WTC11 (cell line): ENCODE measurements around the gene EFNA5. TPM values are rescaled to one million over a fixed set of nuclear protein-coding genes. Genes with fewer than 3 reads are reported as not detected.

ENCODE experiments used
- ATAC-seq: fragments of 200-7000 bp; cut with Tn5 transposase; 2 replicates; pipeline ENCODE4 v1.10.0; 2021; ENCODE audit warnings: mild to moderate bottlenecking, moderate library complexity
- CTCF ChIA-PET: fragments of 300-600 bp; sonication (Branson Sonifier 250); formaldehyde crosslinking; loops from one replicate; lab custom pipeline; 2021; ENCODE audit warnings: antibody characterized with exemption; lab: Charles Lee
- POLR2A ChIA-PET: fragments of 350-600 bp; sonication (Branson Sonifier 250); formaldehyde crosslinking; loops from one replicate; lab custom pipeline; 2021; ENCODE audit warnings: antibody characterized with exemption; lab: Charles Lee
- DNase-seq: peaks from one replicate; pipeline ENCODE4 v3.0.0; 2021; ENCODE audit warnings: low spot score
- H3K27ac Mint-ChIP-seq: 2 replicates; pipeline ENCODE4 v1.8.0; 2021; ENCODE audit warnings: mixed read lengths
- H3K27me3 Mint-ChIP-seq: 2 replicates; pipeline ENCODE4 v1.8.0; 2021; ENCODE audit warnings: low read depth, mild to moderate bottlenecking, moderate library complexity, mixed read lengths
- H3K36me3 Mint-ChIP-seq: 2 replicates; pipeline ENCODE4 v1.8.0; 2021; ENCODE audit warnings: mixed read lengths
- H3K4me1 Mint-ChIP-seq: 2 replicates; pipeline ENCODE4 v1.8.0; 2022; ENCODE audit warnings: mixed read lengths
- H3K4me3 Mint-ChIP-seq: 2 replicates; pipeline ENCODE4 v1.8.0; 2021; ENCODE audit warnings: mild to moderate bottlenecking, moderate library complexity, mixed read lengths
- H3K9me3 Mint-ChIP-seq: 2 replicates; pipeline ENCODE4 v1.8.0; 2021; ENCODE audit warnings: mixed read lengths
- ATF1 ChIP-seq: sonication (generic); formaldehyde crosslinking; IDR thresholded peaks from 2 replicates; pipeline ENCODE4 v1.8.1; 2023; ENCODE audit warnings: mild to moderate bottlenecking, moderate library complexity, missing genetic modification reagents
- CREB1 ChIP-seq: sonication (generic); formaldehyde crosslinking; IDR thresholded peaks from 2 replicates; pipeline ENCODE4 v1.8.0; 2023; ENCODE audit warnings: mild to moderate bottlenecking, missing genetic modification reagents
- ETV6 ChIP-seq: sonication (generic); formaldehyde crosslinking; IDR thresholded peaks from 2 replicates; pipeline ENCODE4 v1.8.1; 2022; ENCODE audit warnings: mild to moderate bottlenecking, missing genetic modification reagents
- FOXK1 ChIP-seq: sonication (generic); formaldehyde crosslinking; IDR thresholded peaks from 2 replicates; pipeline ENCODE4 v1.8.0; 2022; ENCODE audit warnings: mild to moderate bottlenecking, moderate library complexity, missing genetic modification reagents
- GRHL2 ChIP-seq: fragments of 250-450 bp; sonication (Bioruptor Pico); IDR thresholded peaks from 2 replicates; pipeline ENCODE4 v1.8.0; 2022; ENCODE audit warnings: mild to moderate bottlenecking, moderate library complexity; ENCODE audit not compliant: insufficient replicate concordance, severe bottlenecking
- JUN ChIP-seq: sonication (generic); formaldehyde crosslinking; IDR thresholded peaks from 2 replicates; pipeline ENCODE4 v1.8.0; 2023; ENCODE audit warnings: mild to moderate bottlenecking, missing genetic modification reagents
- MXD4 ChIP-seq: fragments of 250-450 bp; sonication (Bioruptor Pico); IDR thresholded peaks from 2 replicates; pipeline ENCODE4 v1.8.0; 2021; ENCODE audit warnings: mild to moderate bottlenecking, moderate library complexity, borderline replicate concordance
- MYBL2 ChIP-seq: sonication (generic); formaldehyde crosslinking; IDR thresholded peaks from 2 replicates; pipeline ENCODE4 v1.8.1; 2023; ENCODE audit warnings: mild to moderate bottlenecking, moderate library complexity, missing genetic modification reagents
- NR1H2 ChIP-seq: sonication (generic); formaldehyde crosslinking; IDR thresholded peaks from 2 replicates; pipeline ENCODE4 v1.9.0; 2021; ENCODE audit warnings: mild to moderate bottlenecking, moderate library complexity, missing genetic modification reagents
- RELA ChIP-seq: sonication (generic); formaldehyde crosslinking; IDR thresholded peaks from 2 replicates; pipeline ENCODE4 v1.8.1; 2022; ENCODE audit warnings: missing genetic modification reagents, mild to moderate bottlenecking, borderline replicate concordance
- TEAD4 ChIP-seq: sonication (generic); formaldehyde crosslinking; IDR thresholded peaks from 2 replicates; pipeline ENCODE4 v1.8.0; 2022; ENCODE audit warnings: mild to moderate bottlenecking, missing genetic modification reagents
- ZNF263 ChIP-seq: sonication (generic); formaldehyde crosslinking; IDR thresholded peaks from 2 replicates; pipeline ENCODE4 v1.8.1; 2022; ENCODE audit warnings: low read depth, mild to moderate bottlenecking, moderate library complexity, missing genetic modification reagents
- ZNF317 ChIP-seq: sonication (generic); formaldehyde crosslinking; IDR thresholded peaks from 2 replicates; pipeline ENCODE4 v1.8.1; 2023; ENCODE audit warnings: low read depth, mild to moderate bottlenecking, moderate library complexity, missing genetic modification reagents, borderline replicate concordance
- total RNA-seq: library from RNA; stranded (reverse); gene quantifications from 3 replicates; pipeline ENCODE4 v1.2.3, GENCODE V29; 2021
- TF ChIP-seq, protein P1 (sequence below): sonication (generic); formaldehyde crosslinking; conservative IDR thresholded peaks from 2 replicates; pipeline ENCODE4 v1.8.1; 2023; ENCODE audit warnings: mild to moderate bottlenecking, low read depth, missing genetic modification reagents, moderate library complexity
- TF ChIP-seq, protein P2 (sequence below): sonication (generic); formaldehyde crosslinking; IDR thresholded peaks from 2 replicates; pipeline ENCODE4 v1.8.1; 2022; ENCODE audit warnings: missing genetic modification reagents, borderline replicate concordance
- TF ChIP-seq, protein P3 (sequence below): sonication (generic); formaldehyde crosslinking; IDR thresholded peaks from 2 replicates; pipeline ENCODE4 v1.8.0; 2023; ENCODE audit warnings: missing genetic modification reagents

Gene EFNA5
- total RNA-seq, 1 experiment from 2014 or later, result 17.4 TPM

DNA sequence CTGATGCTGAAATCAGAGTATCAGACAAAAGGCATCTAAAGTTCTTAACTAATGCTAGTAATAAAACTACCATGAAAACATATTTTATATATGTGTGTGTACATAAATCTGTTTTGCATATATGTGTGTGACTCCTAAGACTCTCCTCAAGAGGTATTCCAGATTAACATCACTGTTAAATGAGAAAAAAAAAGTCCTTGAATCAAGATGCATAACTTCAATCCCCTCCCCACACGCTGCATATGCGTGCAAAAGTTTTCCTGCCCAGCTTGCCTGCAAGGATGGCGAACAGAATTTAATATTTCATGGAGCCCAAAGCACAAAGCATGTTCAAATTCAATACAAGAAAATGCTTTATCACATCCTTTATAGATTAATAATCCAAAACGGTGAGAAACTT, 34.7 kb downstream of the EFNA5 start:
- Mint-ChIP-seq H3K4me1 (peaks cover 56% of the 10 kb centered on the region), H3K27me3 (no peaks in the 10 kb centered on the region), H3K27ac (no peak overlapping the region), H3K9me3 (no peaks in the 10 kb centered on the region), H3K36me3 (no peaks in the 10 kb centered on the region), H3K4me3 (no peak overlapping the region)
- ChIA-PET CTCF (no interaction called here), POLR2A (no interaction called here)
- TF ChIP-seq TEAD4 (CRISPR knock-in tag), result no peak
- TF ChIP-seq, protein P1, sequence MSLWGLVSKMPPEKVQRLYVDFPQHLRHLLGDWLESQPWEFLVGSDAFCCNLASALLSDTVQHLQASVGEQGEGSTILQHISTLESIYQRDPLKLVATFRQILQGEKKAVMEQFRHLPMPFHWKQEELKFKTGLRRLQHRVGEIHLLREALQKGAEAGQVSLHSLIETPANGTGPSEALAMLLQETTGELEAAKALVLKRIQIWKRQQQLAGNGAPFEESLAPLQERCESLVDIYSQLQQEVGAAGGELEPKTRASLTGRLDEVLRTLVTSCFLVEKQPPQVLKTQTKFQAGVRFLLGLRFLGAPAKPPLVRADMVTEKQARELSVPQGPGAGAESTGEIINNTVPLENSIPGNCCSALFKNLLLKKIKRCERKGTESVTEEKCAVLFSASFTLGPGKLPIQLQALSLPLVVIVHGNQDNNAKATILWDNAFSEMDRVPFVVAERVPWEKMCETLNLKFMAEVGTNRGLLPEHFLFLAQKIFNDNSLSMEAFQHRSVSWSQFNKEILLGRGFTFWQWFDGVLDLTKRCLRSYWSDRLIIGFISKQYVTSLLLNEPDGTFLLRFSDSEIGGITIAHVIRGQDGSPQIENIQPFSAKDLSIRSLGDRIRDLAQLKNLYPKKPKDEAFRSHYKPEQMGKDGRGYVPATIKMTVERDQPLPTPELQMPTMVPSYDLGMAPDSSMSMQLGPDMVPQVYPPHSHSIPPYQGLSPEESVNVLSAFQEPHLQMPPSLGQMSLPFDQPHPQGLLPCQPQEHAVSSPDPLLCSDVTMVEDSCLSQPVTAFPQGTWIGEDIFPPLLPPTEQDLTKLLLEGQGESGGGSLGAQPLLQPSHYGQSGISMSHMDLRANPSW (CRISPR knock-in tag), result no peak
- no peak for TF ChIP-seq NR1H2
- TF ChIP-seq ZNF263 (CRISPR knock-in tag), result no peak
- TF ChIP-seq, protein P2, sequence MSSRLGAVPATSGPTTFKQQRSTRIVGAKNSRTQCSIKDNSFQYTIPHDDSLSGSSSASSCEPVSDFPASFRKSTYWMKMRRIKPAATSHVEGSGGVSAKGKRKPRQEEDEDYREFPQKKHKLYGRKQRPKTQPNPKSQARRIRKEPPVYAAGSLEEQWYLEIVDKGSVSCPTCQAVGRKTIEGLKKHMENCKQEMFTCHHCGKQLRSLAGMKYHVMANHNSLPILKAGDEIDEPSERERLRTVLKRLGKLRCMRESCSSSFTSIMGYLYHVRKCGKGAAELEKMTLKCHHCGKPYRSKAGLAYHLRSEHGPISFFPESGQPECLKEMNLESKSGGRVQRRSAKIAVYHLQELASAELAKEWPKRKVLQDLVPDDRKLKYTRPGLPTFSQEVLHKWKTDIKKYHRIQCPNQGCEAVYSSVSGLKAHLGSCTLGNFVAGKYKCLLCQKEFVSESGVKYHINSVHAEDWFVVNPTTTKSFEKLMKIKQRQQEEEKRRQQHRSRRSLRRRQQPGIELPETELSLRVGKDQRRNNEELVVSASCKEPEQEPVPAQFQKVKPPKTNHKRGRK (CRISPR knock-in tag), result no peak
- TF ChIP-seq JUN (CRISPR knock-in tag), result no peak
- no peak for TF ChIP-seq GRHL2 (CRISPR knock-in tag)
- DNase-seq, result no peak
- ATAC-seq, result no peak

DNA sequence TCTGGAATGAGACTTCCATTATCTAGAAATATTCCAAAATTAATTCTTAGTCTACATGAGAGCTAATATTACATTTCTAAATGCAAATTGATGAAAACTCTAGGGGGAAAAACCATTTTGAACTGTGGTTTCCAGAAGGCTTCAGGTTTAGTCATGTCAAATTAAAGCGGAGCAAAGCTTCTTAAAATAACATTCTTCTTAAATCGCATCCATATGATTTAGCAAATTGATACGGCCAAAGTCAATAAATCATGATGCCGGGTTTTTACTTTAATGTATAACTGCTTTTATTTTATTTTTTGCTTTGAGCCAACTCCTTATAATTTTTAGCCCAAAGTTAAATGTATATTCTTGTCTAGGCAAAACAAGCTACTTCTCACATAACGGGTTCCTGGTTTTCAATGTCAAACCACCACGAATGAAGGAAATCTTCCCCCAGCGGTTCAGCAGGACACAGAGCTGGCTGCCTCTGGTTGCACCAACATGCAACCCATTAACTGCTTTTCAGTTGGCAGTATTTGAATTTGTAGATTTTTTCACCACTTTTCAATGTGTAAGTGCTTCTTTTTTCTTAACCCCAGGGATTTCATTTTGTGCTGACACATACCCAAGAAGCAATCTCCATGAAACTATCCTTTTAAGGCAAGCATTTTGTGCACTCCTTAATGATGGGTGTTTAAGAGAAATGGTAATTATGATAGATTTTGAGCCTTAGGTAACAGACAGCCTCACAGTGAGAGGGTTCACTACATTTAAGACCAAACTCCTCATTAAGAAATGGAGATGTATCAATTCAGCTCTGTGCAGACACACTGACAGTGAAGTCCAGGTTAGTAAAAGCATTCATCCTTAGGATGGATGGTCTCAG, 35.5 kb downstream of the EFNA5 start:
- Mint-ChIP-seq H3K4me3 (no peak overlapping the region), H3K36me3 (no peaks in the 10 kb centered on the region), H3K9me3 (no peaks in the 10 kb centered on the region), H3K4me1 (peaks cover 54% of the 10 kb centered on the region), H3K27me3 (no peaks in the 10 kb centered on the region), H3K27ac (peak overlapping the region; percentile 33; the same call in 1 of the 2 replicates)
- TF ChIP-seq RELA (CRISPR knock-in tag) (no peak), MXD4 (no peak), FOXK1 (no peak), CREB1 (CRISPR knock-in tag) (no peak), ETV6 (CRISPR knock-in tag) (no peak), ATF1 (no peak), ZNF317 (no peak), MYBL2 (CRISPR knock-in tag) (no peak)
- TF ChIP-seq, protein P3, sequence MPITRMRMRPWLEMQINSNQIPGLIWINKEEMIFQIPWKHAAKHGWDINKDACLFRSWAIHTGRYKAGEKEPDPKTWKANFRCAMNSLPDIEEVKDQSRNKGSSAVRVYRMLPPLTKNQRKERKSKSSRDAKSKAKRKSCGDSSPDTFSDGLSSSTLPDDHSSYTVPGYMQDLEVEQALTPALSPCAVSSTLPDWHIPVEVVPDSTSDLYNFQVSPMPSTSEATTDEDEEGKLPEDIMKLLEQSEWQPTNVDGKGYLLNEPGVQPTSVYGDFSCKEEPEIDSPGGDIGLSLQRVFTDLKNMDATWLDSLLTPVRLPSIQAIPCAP (CRISPR knock-in tag), result no peak
- TF ChIP-seq, protein P2 (CRISPR knock-in tag), result no peak
- DNase-seq (no peak), ATAC-seq (peak; percentile 44; the same call in 1 of the 2 replicates)
- ChIA-PET CTCF (interaction anchor here (1.1 kb wide), 1 partner anchor 63 kb away, joined by 4 read pairs; no protein-coding TSS in a partner anchor), POLR2A (no interaction called here)
